Upper lobe of left lung (tissue), 6 donors: Measurements from ENCODE around the gene CALHM2. TPM values are rescaled to one million over a fixed set of nuclear protein-coding genes. Genes with fewer than 3 reads are reported as not detected.
"Not testable (repeated sequence)": the region's sequence is repeated elsewhere in the genome, so short reads cannot be mapped to it uniquely, and the experiment has no call there.

ENCODE experiments used
- ATAC-seq, 2 donors: fragments of 200-7000 bp; cut with Tn5 transposase; one replicate each; pipeline ENCODE4 v1.9.1; 2022; ENCODE audit warnings: mild to moderate bottlenecking in 2 of 2, moderate library complexity in 2 of 2; ENCODE audit not compliant: low FRiP score in 2 of 2
- DNase-seq, 2 donors: peaks; one replicate each; pipeline ENCODE4 v3.0.0-alpha.2; 2019 to 2020
- H3K27ac ChIP-seq, 4 donors: fragments of 200-600 bp; sonication (generic); one replicate each; pipeline ENCODE4 v1.5.1; 2016 to 2019
- H3K27me3 ChIP-seq, 4 donors: fragments of 200-600 bp; sonication (generic); one replicate each; pipeline ENCODE4 v1.5.1; 2017 to 2019
- H3K36me3 ChIP-seq, 4 donors: fragments of 200-600 bp; sonication (generic); one replicate each; pipeline ENCODE4 v1.5.1; 2016 to 2019
- H3K4me1 ChIP-seq, 4 donors: fragments of 200-600 bp; sonication (generic); one replicate each; pipeline ENCODE4 v1.5.1; 2018 to 2019
- H3K4me3 ChIP-seq, 4 donors: fragments of 200-600 bp; sonication (generic); one replicate each; pipeline ENCODE4 v1.5.1; 2017 to 2019; ENCODE audit warnings: mild to moderate bottlenecking in 2 of 4, moderate library complexity in 1 of 4
- H3K9me3 ChIP-seq, 4 donors: fragments of 200-600 bp; sonication (generic); one replicate each; pipeline ENCODE4 v1.5.1; 2018 to 2019
- CTCF ChIP-seq, 6 experiments: fragments of 450-650 bp in 4 of 6; fragments of 200-600 bp in 2 of 6; sonication (generic) in 2 of 6; IDR thresholded peaks; one replicate each; pipeline ENCODE4 v1.5.1; 2016 to 2019; ENCODE audit warnings: antibody characterized with exemption in 6 of 6
- EP300 ChIP-seq, 4 donors: sonication (generic); formaldehyde crosslinking; IDR thresholded peaks; one replicate each; pipeline ENCODE4 v1.5.1; 2017; ENCODE audit warnings: antibody characterized with exemption in 4 of 4, control low read depth in 2 of 4
- POLR2A ChIP-seq, 4 donors: fragments of 450-650 bp; IDR thresholded peaks; one replicate each; pipeline ENCODE4 v1.5.1; 2016 to 2017; ENCODE audit warnings: antibody characterized with exemption in 4 of 4, mild to moderate bottlenecking in 2 of 4
- POLR2AphosphoS5 ChIP-seq, 2 donors: sonication (generic); formaldehyde crosslinking; IDR thresholded peaks; one replicate each; pipeline ENCODE4 v1.5.1; 2017; ENCODE audit warnings: antibody characterized with exemption in 2 of 2
- WGBS, 2 donors: methylation state at CpG; one replicate each; pipeline ENCODE4 v1.1.5; 2017 to 2018; 5-methylcytosine and 5-hydroxymethylcytosine counted together
- total RNA-seq, 6 donors: library from RNA; depleted of rRNA in 4 of 6; stranded (reverse); fragments of >200 nt in 4 of 6; gene quantifications; one replicate each; pipeline versions ENCODE4 v1.1.0 to v1.2.1, GENCODE V29; 2016 to 2021
- donor health status: DM: no; HTN: no; CAD: no; lungs with moderate emphysema.
- donor health status: DM: no; HTN: yes; CAD: no; lungs with severe emphysema.

CALHM2 gene
- total RNA-seq, 6 donors from 2014 or later, result 25.6 to 56.8 (median 40.5) TPM

GRCh38 chr10:103492655-103493261 is 40.6 kb upstream of the CALHM2 start:
- 71 to 74% methylated on average over 5 of the region's 5 CpGs for WGBS, 2 donors
- ATAC-seq (no peak), DNase-seq (no peak)
- Histone ChIP-seq H3K9me3 (no peaks in the 10 kb centered on the region), H3K36me3 (no peaks in the 10 kb centered on the region), H3K4me3 (no peak overlapping the region), H3K4me1 (peaks cover 15 to 17% (median 15%) of the 10 kb centered on the region in 4 donors), H3K27me3 (peaks cover 0 to 26% (median 11%) of the 10 kb centered on the region in 4 donors), H3K27ac (no peak overlapping the region)
- TF ChIP-seq POLR2A (IDR thresholded peaks at IDR 0.05) (no peak), EP300 (IDR thresholded peaks at IDR 0.05) (no peak), CTCF (IDR thresholded peaks at IDR 0.05) (no peak), POLR2AphosphoS5 (IDR thresholded peaks at IDR 0.05) (no peak)

- 58 to 65% methylated on average over 7 of the region's 7 CpGs for WGBS, 2 donors
- Histone ChIP-seq H3K27me3 (peaks cover 0 to 26% (median 11%) of the 10 kb centered on the region in 4 donors), H3K4me1 (peaks cover 15 to 17% (median 15%) of the 10 kb centered on the region in 4 donors), H3K36me3 (no peaks in the 10 kb centered on the region), H3K4me3 (no peak overlapping the region), H3K9me3 (no peaks in the 10 kb centered on the region), H3K27ac (no peak overlapping the region)
- no peak for TF ChIP-seq POLR2A (IDR thresholded peaks at IDR 0.05)
- no peak for TF ChIP-seq CTCF (IDR thresholded peaks at IDR 0.05)
- no peak for TF ChIP-seq EP300 (IDR thresholded peaks at IDR 0.05)
- no peak for TF ChIP-seq POLR2AphosphoS5 (IDR thresholded peaks at IDR 0.05)
- ATAC-seq (peak; percentile 37 to 57), DNase-seq (no peak)
Observed at GRCh38 chr10:103491729-103492364, 39.7 kb upstream of the CALHM2 start.

- ATAC-seq, result no peak
- H3K36me3 ChIP-seq, result no peaks in the 10 kb centered on the region
- H3K4me1 ChIP-seq, result peaks cover 15 to 17% (median 15%) of the 10 kb centered on the region in 4 donors
- no peak overlapping the region for H3K27ac ChIP-seq
- H3K27me3 ChIP-seq, result peaks cover 0 to 26% (median 11%) of the 10 kb centered on the region in 4 donors
- WGBS, 2 donors, result 67 to 100% methylated on average over 1 of the region's 1 CpG
- DNase-seq, result no peak
- no peak overlapping the region for H3K4me3 ChIP-seq
- H3K9me3 ChIP-seq, result no peaks in the 10 kb centered on the region
- TF ChIP-seq EP300 (IDR thresholded peaks at IDR 0.05), result no peak
- TF ChIP-seq POLR2A (IDR thresholded peaks at IDR 0.05), result no peak
- no peak for TF ChIP-seq POLR2AphosphoS5 (IDR thresholded peaks at IDR 0.05)
- TF ChIP-seq CTCF (IDR thresholded peaks at IDR 0.05), result no peak
Observed at GRCh38 chr10:103490986-103491314, 38.8 kb upstream of the CALHM2 start.

DNA sequence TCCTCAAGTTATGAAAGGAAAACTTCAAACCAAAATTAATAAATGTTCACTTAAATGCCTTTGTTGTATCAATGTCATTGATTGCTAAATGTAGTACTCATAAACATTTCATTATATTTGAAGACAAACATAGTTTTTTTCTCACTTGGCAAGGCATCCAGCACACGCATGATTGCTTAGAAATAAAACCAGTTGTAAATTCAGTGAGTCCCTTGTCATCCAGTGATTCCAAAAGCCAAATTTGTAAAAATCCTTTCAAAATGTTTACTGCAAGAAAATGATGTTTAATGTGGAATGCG is 35.2 kb upstream of the CALHM2 start:
- no peaks in the 10 kb centered on the region for H3K27me3 ChIP-seq
- WGBS, 2 donors, result 89% methylated on average over 2 of the region's 2 CpGs
- H3K4me1 ChIP-seq, result no peaks in the 10 kb centered on the region
- no peak for ATAC-seq
- no peak for DNase-seq
- H3K9me3 ChIP-seq, result no peaks in the 10 kb centered on the region
- H3K36me3 ChIP-seq, result no peaks in the 10 kb centered on the region
- no peak overlapping the region for H3K27ac ChIP-seq
- TF ChIP-seq POLR2AphosphoS5 (IDR thresholded peaks at IDR 0.05), result no peak
- no peak for TF ChIP-seq POLR2A (IDR thresholded peaks at IDR 0.05)
- TF ChIP-seq CTCF (IDR thresholded peaks at IDR 0.05), result no peak
- no peak for TF ChIP-seq EP300 (IDR thresholded peaks at IDR 0.05)
- H3K4me3 ChIP-seq, result no peak overlapping the region

- H3K9me3 ChIP-seq, ATAC-seq, H3K27ac ChIP-seq, H3K4me1 ChIP-seq, H3K36me3 ChIP-seq, H3K27me3 ChIP-seq, H3K4me3 ChIP-seq, DNase-seq: not testable (repeated sequence)
- 87 to 94% methylated on average over 8 of the region's 8 CpGs for WGBS, 2 donors
Observed at GRCh38 chr10:103486635-103487409, 34.7 kb upstream of the CALHM2 start.
